ENCODE data around the gene GLDN.

GLDN gene

DNA sequence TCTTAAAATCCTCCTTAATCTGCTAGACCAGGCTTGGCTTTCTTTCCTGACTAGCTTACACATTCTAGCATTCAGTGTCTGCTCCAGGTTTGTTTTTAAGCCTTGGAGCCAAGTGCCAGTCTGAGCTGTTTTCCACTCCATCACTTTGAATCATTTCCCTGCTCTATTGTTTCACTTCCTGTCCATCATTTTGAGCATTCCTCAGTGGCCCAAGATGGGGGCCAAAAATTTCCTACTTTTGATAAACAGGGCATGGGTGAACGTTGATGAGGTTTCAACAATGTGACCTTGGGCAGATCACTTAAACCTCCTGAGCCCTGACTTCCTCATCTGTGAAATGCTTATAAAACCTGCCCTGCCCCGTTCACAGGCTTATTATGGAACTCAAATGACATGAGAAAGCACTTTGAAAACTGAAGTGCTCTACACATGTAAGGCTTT lies 7.4 kb upstream of the GLDN start:
- Histone ChIP-seq H3K9me3 (no peaks in the 10 kb centered on the region), H3K27me3 (no peaks in the 10 kb centered on the region), H3K4me3 (ENCODE audit: low read depth, low read length) (no peak overlapping the region), H3K36me3 (no peaks in the 10 kb centered on the region), H3K4me1 (no peaks in the 10 kb centered on the region)
- DNase-seq: no peak
- TF ChIP-seq, protein P1, sequence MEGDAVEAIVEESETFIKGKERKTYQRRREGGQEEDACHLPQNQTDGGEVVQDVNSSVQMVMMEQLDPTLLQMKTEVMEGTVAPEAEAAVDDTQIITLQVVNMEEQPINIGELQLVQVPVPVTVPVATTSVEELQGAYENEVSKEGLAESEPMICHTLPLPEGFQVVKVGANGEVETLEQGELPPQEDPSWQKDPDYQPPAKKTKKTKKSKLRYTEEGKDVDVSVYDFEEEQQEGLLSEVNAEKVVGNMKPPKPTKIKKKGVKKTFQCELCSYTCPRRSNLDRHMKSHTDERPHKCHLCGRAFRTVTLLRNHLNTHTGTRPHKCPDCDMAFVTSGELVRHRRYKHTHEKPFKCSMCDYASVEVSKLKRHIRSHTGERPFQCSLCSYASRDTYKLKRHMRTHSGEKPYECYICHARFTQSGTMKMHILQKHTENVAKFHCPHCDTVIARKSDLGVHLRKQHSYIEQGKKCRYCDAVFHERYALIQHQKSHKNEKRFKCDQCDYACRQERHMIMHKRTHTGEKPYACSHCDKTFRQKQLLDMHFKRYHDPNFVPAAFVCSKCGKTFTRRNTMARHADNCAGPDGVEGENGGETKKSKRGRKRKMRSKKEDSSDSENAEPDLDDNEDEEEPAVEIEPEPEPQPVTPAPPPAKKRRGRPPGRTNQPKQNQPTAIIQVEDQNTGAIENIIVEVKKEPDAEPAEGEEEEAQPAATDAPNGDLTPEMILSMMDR (IDR thresholded peaks at IDR 0.05; ENCODE audit: low read depth, low read length): no peak

DNA sequence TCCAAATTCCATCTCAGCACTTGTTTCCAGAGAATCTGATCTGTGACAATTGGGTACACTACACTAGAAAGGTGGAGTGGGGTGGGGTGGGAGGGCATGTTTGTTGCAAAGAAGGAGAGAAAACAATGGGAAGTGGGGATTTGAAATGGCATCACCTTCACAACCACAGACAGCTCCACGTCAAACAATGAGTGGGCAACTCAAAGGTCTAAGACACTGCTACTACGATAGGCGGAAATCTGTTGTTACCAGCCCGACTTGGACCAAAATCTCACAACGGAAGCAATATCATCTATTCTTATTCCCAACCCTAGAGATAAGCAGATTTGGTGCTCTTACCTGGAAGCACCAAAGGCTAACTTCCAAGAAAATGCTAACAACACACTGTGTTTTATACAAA lies 6.4 kb upstream of the GLDN start:
- Histone ChIP-seq H3K27me3 (no peaks in the 10 kb centered on the region), H3K4me1 (no peaks in the 10 kb centered on the region), H3K4me3 (ENCODE audit: low read depth, low read length) (no peak overlapping the region), H3K36me3 (no peaks in the 10 kb centered on the region), H3K9me3 (no peaks in the 10 kb centered on the region)
- DNase-seq: no peak
- TF ChIP-seq, protein P1 (IDR thresholded peaks at IDR 0.05; ENCODE audit: low read depth, low read length): no peak

DNA sequence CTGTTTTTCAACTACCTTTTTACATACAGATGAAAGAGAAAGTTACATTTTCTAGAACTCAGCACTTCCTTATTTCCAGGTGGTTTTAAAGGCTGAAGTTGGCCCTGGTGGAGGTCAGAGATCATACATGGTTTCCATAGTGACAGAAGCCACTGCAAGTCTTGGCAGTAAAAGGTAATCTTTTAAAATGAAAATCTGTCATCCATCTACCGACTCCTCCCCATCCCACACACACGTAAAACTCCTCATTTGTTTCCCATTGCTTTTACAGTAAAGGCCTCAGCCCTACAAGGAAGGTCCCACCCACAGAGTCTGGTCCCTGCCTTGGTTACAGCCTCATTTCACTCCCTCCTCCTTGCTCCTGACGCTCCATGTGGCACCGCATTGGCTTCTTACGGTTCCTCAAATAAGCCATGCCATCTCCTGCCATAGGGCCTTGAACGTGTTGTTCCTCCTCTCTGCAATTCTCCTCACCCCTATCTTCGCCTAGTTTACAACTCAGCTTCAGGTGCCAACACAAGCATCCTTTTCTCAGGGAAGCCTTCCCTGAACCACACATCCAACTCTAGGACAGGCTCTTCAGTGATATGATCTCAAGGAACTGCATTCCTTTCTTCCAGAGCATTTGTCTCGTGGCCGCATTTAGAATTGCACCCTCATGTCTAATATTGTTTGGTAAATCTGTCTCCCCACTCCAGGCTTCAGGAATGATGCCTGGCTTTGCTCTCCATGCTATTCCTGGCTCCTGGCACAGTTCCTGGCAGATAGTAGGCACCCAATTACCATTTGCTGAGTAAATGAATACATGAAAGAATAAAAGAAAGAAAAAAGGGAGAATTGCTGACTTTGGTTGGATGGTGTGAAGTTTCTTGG lies 5.7 kb upstream of the GLDN start:
- no peak for DNase-seq
- no peaks in the 10 kb centered on the region for H3K9me3 ChIP-seq
- no peaks in the 10 kb centered on the region for H3K4me1 ChIP-seq
- H3K4me3 ChIP-seq (ENCODE audit: low read depth, low read length): no peak overlapping the region
- no peaks in the 10 kb centered on the region for H3K36me3 ChIP-seq
- H3K27me3 ChIP-seq: no peaks in the 10 kb centered on the region
- TF ChIP-seq, protein P1 (IDR thresholded peaks at IDR 0.05; ENCODE audit: low read depth, low read length): no peak

DNA sequence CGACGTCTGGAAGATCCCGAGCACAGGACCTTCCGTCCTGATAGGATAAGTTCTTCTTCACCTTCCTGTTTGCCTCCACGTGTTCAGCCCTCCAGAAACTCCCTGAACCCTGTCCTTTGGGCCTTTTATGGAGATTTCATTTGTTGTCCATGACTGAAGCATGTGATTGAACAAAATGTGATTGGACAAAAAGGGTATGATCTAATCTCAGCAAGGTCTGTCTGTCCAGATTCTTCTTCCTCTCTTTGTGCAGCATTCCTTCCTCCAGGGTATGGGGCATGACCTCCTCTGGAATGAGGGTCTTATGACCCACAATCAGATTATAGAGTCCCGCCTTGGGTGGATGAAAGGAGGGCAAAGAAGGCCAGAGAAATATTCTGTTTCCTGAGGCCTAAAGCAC lies 3.0 kb upstream of the GLDN start, which contains the start of gene CYP19A1:
Gene CYP19A1, minus strand, starts transcription at position 101 of the 400 bp plus-strand sequence. CDS start 95,684 bp downstream, outside the sequence.
- no peaks in the 10 kb centered on the region for H3K9me3 ChIP-seq
- TF ChIP-seq, protein P1 (IDR thresholded peaks at IDR 0.05; ENCODE audit: low read depth, low read length): no peak
- H3K4me1 ChIP-seq: peaks cover 4% of the 10 kb centered on the region
- no peaks in the 10 kb centered on the region for H3K36me3 ChIP-seq
- H3K4me3 ChIP-seq (ENCODE audit: low read depth, low read length): no peak within 1 kb of the TSS
- no peak for DNase-seq
- peaks cover 3% of the 10 kb centered on the region; the same call in 1 of the 2 replicates for H3K27me3 ChIP-seq

DNA sequence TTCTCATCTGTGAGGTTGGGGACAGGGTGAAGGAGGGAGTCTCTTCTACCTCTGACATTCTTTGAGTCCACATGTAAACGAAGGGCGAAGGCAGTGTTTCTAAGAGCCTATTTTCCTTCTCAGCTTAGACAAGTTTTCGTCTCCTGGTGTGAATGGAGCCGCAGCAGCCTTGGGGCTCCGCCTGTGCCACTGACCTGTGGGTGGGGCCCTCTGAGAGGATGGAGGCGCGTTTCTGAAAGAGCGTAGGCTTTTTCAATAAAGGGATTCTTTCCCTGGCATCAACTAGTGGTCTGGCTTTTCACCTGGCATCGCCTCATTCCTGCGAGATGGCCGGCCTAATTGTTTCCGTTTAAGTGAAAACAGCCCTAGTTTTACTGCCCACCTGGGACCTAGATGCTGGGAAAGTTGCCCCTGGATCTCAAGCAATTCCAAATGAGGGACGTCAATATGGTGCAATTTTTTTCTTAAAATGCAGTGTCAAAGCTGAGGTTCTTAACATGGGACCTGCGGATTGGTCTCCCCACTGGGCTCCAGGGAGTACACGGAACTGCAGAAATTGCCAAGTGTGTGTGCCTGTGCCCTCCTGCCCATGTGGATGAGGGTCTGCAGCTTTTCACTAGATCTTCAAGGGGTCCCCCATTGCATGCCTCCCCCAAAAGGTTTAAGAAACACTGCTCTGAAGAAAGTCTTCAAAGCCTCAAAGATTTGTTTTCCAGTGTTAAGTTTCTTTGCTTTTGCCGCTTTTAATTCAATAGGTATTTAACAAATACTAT lies 958 bp downstream of the GLDN start:
- Histone ChIP-seq H3K27me3 (peaks cover 3% of the 10 kb centered on the region; the same call in 1 of the 2 replicates), H3K4me3 (ENCODE audit: low read depth, low read length) (peak overlapping the region; percentile 45), H3K9me3 (no peaks in the 10 kb centered on the region), H3K36me3 (no peaks in the 10 kb centered on the region), H3K4me1 (peaks cover 7% of the 10 kb centered on the region)
- TF ChIP-seq, protein P1 (IDR thresholded peaks at IDR 0.05; ENCODE audit: low read depth, low read length): no peak
- no peak for DNase-seq

Data from BE2C (cell line).